G401.6 (cell line): ENCODE results near the gene ZNF516.

Experiments
- FAIRE-seq: peaks from 2 replicates; lab custom pipeline; 2012; peaks lifted over from hg19 to GRCh38; lab: Jason Lieb, UNC

ZNF516 gene

DNA sequence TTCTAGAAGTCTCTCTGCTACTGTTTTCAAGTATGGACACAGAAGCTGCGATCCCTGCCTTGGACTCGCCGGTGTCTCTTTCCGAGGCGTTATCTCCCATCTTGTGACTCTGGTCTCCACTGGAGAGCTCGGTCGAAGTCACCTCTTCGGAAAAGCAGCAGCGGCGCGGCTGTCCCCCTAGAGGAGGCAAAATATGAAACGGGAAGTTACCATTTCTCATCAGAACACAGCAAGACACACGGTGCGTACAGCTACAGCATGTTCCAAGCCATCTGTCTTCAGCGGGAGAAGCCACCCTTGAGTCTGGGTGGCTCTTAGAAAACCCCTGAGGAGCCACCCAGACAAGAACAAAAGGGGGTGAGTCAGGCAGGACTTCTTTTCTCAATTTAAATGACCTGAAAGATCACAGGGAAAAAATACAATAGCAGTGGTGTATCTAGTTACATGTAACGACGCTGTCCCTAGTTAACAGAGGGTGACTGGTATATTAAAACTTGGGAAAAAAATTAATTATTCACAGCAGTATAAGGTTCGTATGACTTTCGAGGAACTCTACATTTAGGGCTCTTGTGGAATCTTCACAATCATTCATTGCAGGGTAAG lies 114.8 kb downstream of the ZNF516 start:
- FAIRE-seq = no peak

DNA sequence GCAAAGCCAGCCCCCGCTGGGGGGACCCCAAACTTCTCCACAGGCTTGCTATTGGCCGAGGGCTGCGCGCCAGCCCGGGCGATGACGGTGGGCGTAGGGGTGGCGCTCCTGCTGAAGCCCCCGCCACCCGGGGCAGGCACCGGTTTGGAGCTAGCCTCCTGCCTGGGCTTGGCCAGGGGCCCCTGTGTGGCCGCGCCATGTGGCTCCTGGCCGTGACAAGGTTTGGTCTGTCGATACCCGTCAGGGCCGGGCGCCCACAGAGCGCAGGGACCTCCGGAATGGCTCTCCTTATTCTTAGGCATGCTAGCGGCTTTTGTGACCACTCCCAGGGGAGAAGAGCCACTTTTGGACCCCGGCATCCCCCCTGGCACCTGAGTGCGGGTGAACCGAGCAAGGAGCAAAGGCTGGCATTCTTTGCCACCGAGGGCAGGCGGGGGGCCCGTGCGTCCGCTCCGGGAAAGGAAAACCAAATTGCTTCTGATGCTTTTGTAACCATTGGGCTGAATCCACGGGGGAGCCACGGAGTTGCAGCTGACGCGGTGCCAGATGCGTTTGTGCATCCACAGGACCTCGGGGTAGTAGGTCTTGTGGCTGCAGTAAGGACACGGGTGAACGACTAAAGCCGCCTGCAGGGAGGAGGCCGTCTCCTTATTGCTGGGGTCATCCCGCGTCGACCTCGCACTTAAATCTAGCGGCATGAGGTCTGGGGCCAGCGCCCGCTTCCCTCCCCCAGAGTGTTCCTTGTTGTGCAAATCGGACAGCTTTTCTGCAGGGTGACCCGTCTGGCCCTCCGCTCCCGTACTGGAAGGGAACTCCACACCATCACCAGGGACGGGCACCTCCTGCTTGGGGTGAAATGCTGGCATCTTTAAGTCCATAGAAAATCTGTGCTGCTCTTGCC lies 115.6 kb downstream of the ZNF516 start:
- FAIRE-seq = no peak

DNA sequence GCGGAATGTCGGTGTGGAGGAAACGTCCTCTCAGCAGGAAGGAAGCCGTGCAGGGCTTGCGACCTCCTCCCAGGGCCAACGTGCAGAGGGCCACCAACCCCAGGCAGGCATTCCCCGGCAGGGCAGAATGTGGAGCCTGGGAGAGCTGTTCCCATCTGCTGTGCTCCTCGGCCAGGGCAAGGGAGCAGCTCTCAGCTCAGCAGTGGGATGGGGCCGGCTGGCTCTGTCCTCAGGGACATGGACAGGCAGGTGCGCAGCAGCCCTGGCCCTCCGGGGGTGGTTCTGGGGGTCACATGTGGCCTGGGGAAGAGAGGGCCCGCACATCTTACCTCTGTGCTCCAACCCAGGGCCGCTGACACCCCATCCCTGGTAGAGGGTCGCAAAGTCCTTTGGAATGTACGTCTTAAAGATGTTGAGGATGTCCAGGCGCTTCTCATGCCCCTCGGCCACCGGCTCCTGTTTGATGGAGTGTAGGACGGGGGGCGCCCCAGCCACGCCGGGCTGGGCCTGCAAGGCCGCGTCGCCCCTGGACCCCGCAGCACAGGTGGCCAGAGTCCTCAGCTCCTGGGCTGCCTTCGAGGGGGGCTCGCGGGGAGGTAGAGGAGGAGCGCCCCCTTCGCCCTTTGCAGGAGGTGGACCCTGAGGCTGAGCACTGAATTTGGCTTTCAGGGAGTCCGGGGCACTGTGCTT lies 116.4 kb downstream of the ZNF516 start:
- FAIRE-seq = no peak

DNA sequence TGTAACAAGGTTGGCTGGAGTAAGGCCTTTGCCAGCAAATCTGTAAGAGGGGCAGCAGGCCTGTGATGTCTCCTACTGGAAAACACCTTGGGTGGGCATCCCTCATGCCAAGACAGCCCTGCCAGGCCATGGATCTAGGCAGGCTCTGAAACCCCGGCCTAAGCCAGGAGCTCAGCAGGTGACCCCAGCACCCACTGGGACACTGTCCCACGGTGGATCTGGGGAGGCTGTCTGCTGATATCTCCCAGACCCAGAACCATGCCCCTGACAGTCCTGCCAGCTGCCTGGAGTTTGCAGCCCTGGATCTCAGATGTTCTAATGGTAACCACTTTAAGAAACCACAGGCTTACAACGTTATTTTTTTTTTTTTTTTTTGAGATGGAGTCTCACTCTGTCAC lies 117.7 kb downstream of the ZNF516 start:
- FAIRE-seq = no peak

DNA sequence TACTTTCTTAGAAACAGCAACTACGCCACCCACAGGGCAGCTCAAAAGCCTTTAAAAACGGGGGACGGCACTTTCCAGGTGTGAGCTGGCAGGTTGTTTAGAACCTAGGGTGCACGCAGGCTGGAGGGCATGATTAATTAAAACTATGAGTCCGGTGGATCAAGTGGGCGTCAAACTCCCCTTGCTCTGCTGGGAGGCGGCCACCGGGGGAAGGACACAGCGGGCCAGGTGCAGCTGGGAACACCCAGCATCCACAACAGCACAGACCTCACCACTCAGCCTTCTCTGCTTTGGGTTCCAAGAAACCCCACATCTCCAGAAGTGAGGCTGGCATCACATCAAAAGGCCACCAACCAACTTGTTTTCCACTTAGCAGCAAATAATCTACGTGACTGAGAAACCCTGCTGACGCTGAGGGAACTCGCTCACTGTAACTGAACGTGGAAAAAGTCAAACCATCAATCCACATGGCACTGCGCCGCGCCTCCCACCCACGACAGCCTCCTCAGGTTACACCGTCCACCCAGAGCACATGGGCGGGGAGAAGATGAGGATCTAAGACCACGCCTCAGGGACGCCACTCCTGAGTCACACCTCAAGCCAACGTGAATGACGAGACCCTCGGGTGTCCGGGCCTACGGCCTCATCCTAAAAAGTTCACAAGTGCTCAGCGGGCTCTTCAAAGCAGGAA lies 118.2 kb downstream of the ZNF516 start:
- no peak for FAIRE-seq

DNA sequence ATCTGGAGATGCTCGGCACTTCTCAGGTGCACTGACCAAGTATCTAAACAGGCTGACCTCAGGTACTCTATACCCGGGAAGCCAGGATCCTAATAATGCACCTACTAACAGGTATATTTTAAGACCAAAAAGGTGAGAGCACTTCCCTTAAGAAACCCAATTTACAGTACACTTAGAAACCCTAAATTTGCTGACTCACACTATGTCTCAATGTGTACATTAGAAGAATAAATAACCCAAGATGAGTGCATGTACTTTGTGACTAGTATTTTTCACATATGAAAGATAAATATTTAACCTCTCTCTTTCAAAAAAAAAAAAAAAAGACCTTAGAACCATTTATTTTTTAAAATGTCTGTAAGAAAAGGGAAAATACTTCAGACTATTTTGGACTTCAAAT lies 118.8 kb downstream of the ZNF516 start:
- no peak for FAIRE-seq

DNA sequence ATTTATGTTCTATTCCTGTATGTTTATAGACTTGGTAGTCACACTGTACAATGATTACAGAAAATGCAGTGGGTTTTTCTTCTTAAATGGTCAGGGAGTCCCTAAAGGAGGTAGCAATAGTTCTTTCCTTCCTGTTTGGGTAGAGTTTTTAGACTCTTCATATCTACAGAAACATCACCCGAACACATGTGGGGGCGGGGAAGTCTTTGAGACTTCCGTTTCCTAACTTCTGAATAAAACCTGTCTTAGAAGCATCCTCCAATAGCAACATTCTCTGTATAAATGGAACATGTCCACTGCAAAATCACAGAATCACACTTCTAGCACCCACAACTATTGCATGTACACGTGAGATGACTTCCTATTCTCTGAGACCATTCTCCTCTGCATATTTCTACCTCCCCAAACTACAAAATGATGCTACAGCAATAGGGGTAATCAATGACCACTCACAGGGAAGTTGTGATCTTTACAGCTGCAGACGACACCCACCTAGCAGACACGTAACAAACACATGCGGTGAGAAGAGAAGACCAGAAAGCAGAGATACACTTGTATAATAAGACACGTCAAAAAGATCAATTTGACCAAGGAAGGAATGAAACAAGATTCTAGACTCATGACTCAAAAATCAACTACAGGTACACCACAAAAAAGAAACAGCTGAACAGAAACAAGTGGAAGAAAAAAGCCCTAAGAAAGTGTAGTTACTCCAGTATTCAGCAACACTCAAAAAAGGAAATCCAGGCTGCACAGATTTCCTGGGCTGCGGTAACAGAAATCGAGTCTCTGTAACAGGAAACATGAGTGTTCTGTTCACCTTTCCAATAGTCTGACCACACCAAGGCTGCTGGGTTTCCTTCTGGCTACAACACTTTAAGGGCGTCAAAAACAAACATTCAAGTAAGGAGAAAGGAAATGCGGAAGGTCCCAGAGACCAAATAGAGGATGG lies 120.4 kb downstream of the ZNF516 start:
- FAIRE-seq = no peak

DNA sequence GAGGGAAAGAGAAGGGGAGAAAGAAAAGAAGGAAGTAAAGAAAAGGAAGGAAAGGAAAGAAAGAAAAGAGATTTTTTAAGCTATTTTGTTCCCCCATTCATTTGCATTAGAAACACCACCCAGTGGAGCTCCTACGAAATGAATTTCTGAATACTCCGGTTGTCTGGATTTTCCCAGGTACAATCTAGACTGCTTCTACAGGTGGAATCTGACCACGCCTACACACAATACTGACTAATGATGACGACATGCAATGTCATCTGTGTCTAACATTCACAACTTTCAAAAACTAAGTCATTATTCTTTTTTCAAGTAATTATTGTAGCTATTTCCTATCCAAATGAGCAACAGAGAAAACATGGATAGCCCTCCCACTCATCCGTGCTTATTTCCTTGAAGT lies 121.7 kb downstream of the ZNF516 start:
- no peak for FAIRE-seq

DNA sequence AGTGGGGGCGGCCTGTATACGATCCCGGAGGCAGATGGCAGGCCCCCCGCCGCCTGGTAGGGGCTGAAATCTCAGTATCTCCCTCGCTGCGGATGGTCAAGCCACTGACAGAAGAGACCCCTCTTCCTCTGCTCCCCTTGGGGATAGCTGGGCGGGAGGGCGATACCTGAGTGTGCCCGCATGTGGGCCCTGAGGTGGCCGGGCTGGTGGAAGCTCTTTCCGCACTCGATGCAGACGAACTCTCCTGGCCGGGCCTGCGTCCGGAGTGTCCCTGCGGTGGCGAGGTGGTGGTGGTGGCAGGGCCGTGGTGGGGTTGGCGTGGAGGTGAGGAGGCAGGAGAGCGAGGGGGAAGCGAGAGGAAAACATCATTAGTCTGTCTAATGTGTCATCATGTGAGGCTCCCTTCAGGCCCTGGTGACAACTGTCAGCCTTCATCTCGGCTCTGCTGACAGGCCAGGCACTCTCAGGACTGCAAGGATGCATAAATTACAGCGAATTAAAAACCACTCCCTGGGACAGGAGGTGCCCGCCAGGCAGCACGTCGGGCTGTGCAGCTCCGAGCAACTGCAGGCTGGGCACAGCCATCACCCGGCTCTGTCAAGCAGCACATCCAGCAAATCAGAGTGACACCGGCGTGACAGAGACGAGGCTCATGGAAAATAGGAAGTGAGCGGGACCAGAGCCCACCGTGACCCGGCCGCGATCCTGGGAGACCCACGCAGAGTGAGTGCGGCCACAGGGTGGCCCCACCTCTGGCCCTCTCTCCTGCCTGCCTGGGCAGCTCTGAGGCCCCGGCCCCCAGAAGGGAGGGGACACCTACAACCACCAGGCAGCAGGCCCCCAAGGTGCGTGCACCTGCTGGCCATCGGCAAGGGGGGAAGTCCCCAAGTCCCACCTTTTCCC lies 123.5 kb downstream of the ZNF516 start:
- no peak for FAIRE-seq

DNA sequence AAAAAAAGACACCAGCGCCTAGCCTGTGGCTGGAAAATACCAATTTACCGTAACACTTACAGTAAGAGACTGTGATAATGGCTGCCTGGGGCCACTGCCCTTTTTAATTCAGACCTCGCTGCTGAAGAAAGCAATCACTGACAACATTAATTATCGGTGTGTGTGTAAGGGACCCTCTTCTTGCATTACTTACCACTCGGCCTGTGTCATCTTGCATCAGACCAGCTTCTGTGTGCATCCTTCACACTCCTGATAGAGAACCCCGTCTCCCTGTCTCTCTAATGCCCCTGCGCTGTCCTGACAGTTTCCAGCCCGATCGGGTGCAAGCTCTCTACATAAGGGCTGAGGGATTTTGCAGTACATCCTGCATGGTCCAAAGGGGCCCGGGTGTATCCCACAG lies 124.4 kb downstream of the ZNF516 start:
- no peak for FAIRE-seq

DNA sequence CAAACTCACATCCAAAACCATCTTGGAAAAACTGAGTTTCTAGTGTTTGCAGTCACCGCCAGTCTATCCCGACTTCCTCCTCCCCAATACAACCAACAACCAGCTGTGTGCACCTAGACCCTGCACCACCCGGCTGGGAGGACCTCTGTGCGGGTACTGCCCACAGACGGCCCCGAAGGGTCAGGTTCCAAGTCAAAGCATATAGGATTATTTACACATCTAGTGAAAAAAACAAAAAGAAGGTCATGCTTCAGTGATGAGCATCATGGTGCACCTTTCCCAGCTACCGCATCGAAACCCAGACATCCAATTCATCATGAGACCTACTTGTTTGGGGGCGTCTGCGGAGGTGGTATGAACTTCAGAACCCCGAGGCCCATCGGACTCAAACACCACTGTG lies 124.8 kb downstream of the ZNF516 start:
- no peak for FAIRE-seq

DNA sequence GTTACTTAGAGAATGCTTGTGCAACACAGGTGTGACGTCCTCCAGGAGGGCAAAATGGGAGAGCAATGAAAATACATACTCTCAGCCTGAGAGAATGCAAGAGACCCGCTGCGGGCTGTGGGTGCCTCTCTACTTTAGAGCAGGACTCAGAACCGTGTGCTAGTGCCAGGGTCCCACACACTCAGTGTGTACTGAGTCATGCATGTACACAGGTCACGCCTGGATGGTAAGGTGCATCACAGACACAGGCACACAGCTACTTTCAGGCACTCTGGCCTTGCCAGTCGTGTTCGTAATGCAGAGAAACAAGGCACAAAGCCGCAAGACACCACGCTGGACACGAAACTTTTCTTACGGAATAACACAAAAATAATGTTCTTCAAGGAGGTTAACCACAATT lies 125.3 kb downstream of the ZNF516 start:
- no peak for FAIRE-seq

DNA sequence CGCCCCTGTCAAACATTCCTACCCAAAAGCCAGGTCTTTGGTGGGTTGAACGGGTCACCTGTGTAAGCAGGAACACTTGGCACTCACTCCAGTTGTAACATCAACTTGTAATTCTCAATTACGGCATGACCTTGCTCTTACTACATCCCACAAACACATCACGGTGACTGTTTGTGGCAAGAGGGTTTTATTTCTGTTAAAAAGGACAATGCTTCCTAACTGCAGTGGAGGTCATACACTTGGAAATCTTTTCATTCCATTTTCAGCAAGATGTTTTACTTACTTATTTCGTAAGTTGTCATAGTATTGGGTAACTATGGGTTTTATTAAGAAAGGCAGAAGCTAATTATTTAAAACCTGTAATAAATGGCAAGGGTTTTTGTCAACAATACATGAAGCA lies 126.1 kb downstream of the ZNF516 start:
- no peak for FAIRE-seq

DNA sequence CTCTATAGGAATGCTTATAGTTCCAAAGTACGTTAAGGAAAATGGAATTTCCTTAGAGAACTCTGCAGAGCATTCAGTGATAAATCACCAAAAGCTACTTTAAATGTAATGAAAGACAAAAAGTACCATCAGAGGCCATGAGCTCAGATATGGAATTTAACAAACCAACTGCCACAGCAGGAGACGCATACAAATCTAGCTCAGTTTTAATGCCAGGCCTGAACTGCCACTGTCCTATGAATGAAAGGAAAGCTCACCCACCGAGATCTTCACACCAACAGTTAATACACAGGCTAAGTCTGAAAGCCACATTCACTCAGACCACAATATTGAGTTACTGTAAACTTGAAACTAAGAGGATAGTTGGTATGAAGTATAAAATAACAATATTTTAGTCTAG lies 126.8 kb downstream of the ZNF516 start:
- FAIRE-seq = no peak

DNA sequence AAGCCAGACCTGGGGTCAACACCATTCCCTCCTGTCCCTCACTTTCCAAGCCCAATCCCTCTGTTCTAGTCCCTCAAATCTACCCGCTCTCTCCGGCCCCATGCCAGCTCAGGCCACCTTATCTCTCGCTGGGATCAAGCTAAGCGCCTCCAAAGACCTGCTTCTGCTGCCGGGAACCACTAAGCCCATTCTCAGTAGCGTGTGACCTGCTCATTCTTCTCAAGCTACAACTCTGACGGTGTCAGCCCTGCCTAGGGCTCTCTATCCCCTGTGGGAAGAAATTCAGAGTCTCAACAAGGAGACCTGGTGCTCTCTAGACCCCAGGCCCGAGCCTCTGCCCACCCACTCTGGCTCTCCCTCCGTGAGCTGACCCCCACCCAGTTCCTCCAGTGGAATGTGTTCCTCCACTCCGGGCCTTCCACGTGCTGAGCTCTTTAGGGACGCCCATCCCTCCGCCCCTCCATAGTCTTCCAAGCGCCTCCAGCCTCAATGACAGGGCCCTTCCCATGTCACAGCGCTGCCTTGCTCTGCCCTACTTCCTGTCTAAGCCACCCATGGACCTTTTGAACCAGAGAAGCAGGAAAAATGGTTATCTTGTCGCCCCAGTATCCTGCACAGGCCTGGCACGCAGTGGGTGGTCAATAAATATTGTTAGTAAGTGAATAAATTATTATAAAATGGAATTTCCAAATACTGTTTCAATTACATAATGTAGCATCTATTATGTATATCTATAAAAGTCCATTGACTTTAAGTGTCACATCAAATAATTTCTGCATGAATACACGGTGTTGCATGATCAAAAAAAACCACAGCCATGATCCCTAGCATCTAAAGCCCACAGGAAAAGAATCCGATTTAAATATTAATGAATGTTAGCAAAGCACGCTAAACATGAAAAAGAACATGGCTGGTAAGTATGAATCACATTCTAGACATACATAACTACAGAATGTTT lies 127.6 kb downstream of the ZNF516 start:
- FAIRE-seq = no peak

DNA sequence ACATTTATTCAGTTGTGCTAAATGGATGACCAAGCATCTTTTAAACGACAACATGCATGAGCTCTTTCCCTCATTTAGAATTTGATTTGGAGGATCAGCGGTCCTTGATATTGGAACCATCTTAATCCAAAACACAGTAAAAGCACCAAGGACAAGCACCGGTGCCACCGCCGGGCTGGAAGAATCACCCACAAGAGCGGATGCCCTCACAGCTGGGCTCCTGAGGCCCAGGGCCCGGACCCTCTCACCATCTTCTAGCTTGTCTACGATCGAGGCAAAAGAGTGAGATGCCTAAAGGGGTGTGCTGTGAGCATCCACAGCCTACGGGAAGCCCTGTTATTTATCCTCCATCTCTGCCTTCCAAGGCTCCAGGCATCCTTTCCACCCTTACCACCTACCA lies 129.5 kb downstream of the ZNF516 start:
- FAIRE-seq = no peak

DNA sequence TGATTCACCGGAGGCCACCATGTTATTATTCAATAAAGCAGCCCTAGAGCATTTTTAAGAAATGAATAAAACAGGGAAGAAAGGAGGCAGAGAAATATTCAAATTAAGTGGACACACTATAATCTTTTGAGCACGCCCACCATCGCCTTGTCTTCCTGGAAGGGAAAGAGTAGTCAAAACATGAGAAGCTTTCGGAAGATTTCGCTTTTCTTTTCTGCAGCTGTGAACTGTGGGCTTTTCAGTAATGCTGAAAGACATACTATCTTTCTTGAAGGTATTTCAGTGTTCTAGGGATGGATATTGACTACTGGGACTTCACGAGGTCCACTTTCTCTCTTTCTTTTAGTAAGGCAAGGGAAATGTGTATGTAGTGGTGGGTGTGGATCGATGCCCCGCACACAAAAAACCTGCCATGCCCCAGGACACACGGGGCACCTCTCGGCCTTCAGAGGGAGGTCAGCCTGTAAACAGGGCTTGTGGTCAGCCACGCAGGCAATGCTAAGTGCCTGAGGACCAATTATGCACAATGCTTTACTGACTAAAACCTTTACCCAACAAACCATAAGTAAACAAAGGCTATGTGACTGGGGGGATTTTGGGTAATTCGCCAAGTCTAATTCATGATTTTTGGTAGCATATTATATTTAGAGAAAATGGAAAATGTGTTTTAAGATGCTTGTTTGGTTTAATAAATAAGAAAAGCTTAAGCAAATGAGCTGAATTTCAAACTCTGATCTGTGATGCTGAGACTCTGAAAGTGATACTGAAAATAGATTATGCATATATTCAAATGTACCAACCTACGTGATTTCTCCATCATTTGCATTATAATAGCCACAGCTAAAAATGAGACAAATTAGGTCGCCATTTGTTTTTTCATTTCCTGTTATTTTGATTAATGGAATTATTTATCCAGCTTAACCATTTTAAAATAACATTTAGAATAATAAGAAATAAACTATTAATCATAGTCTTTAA lies 130.5 kb downstream of the ZNF516 start:
- FAIRE-seq = no peak
